MM.1S (cell line): ENCODE results near the gene WDR72.

Source experiments
- DNase-seq: peaks from one replicate; pipeline ENCODE4 v3.0.0-alpha.2; 2015
- H2AFZ ChIP-seq: fragments of 300-600 bp; sonication (generic); 2 replicates; pipeline ENCODE4 v1.6.0; 2016; ENCODE audit warnings: antibody characterized with exemption, low read length
- H3F3A ChIP-seq: fragments of 300-600 bp; sonication (generic); 2 replicates; pipeline ENCODE4 v1.6.1; 2016; ENCODE audit warnings: mild to moderate bottlenecking, antibody characterized with exemption, low read length, moderate library complexity, mixed read lengths; ENCODE audit not compliant: insufficient read depth
- H3K27ac ChIP-seq: fragments of 300-600 bp; sonication (generic); 2 replicates; pipeline ENCODE4 v1.5.1; 2016; ENCODE audit warnings: mild to moderate bottlenecking, low read length
- H3K27me3 ChIP-seq: fragments of 300-600 bp; sonication (generic); replicated peaks from 2 replicates; pipeline ENCODE4 v1.6.0; 2016; ENCODE audit warnings: low read length; ENCODE audit not compliant: insufficient read depth
- H3K36me3 ChIP-seq: fragments of 300-600 bp; sonication (generic); replicated peaks from 2 replicates; pipeline ENCODE4 v1.6.1; 2016; ENCODE audit warnings: mild to moderate bottlenecking, low read length, mixed read lengths; ENCODE audit not compliant: insufficient read depth
- H3K4me1 ChIP-seq: fragments of 300-600 bp; sonication (generic); 2 replicates; pipeline ENCODE4 v1.6.1; 2016; ENCODE audit warnings: low read length, mixed read lengths
- H3K4me2 ChIP-seq: fragments of 300-600 bp; sonication (generic); 2 replicates; pipeline ENCODE4 v1.6.0; 2016; ENCODE audit warnings: low read depth, low read length
- H3K4me3 ChIP-seq: fragments of 300-600 bp; sonication (generic); 2 replicates; pipeline ENCODE4 v1.5.1; 2016; ENCODE audit warnings: low read length, mixed read lengths
- H3K79me2 ChIP-seq: fragments of 300-600 bp; sonication (generic); 2 replicates; pipeline ENCODE4 v1.6.1; 2016; ENCODE audit warnings: mixed run types, low read length, mixed read lengths
- H3K9ac ChIP-seq: fragments of 300-600 bp; sonication (generic); 2 replicates; pipeline ENCODE4 v1.6.1; 2016; ENCODE audit warnings: low read length, mixed read lengths
- H3K9me2 ChIP-seq: fragments of 300-600 bp; sonication (generic); replicated peaks from 2 replicates; pipeline ENCODE4 v1.6.1; 2016; ENCODE audit warnings: mild to moderate bottlenecking, low read length, mixed read lengths; ENCODE audit not compliant: insufficient read depth
- H3K9me3 ChIP-seq: fragments of 300-600 bp; sonication (generic); replicated peaks from 2 replicates; pipeline ENCODE4 v1.6.1; 2016; ENCODE audit warnings: mild to moderate bottlenecking, low read length, mixed read lengths; ENCODE audit not compliant: insufficient read depth
- H4K20me1 ChIP-seq: fragments of 300-600 bp; sonication (generic); 2 replicates; pipeline ENCODE4 v1.6.1; 2016; ENCODE audit warnings: mild to moderate bottlenecking, low read length, moderate library complexity, mixed read lengths; ENCODE audit not compliant: insufficient read depth
- EZH2 ChIP-seq: fragments of 300-600 bp; sonication (generic); optimal IDR thresholded peaks from 2 replicates; pipeline ENCODE3; 2017; ENCODE audit warnings: low read depth, mild to moderate bottlenecking, antibody characterized with exemption, low read length, mixed read lengths
- EZH2phosphoT487 ChIP-seq: fragments of 300-600 bp; sonication (generic); IDR thresholded peaks from 2 replicates; pipeline ENCODE4 v1.6.1; 2018; ENCODE audit warnings: antibody characterized with exemption, low read length
- TF ChIP-seq, protein P1 (sequence below): fragments of 300-600 bp; sonication (generic); IDR thresholded peaks from 2 replicates; pipeline ENCODE4 v1.5.1; 2016; ENCODE audit warnings: antibody characterized with exemption, low read length, mixed read lengths

WDR72 gene

GRCh38 chr15:53802672-53803071 lies 43.2 kb upstream of the WDR72 start:
- H3K4me1 ChIP-seq, result no peaks in the 10 kb centered on the region
- no peaks in the 10 kb centered on the region for H3K79me2 ChIP-seq
- no peaks in the 10 kb centered on the region for H3K36me3 ChIP-seq
- H3F3A ChIP-seq, result no peaks in the 10 kb centered on the region
- H3K9ac ChIP-seq, result no peak overlapping the region
- no peaks in the 10 kb centered on the region for H3K9me3 ChIP-seq
- no peak overlapping the region for H2AFZ ChIP-seq
- H3K27me3 ChIP-seq, result no peaks in the 10 kb centered on the region
- H3K9me2 ChIP-seq, result no peaks in the 10 kb centered on the region
- no peaks in the 10 kb centered on the region for H4K20me1 ChIP-seq
- H3K4me2 ChIP-seq, result no peak overlapping the region
- DNase-seq, result no peak
- H3K27ac ChIP-seq, result no peak overlapping the region
- H3K4me3 ChIP-seq, result no peak overlapping the region
- no peak for TF ChIP-seq EZH2phosphoT487
- TF ChIP-seq, protein P1, sequence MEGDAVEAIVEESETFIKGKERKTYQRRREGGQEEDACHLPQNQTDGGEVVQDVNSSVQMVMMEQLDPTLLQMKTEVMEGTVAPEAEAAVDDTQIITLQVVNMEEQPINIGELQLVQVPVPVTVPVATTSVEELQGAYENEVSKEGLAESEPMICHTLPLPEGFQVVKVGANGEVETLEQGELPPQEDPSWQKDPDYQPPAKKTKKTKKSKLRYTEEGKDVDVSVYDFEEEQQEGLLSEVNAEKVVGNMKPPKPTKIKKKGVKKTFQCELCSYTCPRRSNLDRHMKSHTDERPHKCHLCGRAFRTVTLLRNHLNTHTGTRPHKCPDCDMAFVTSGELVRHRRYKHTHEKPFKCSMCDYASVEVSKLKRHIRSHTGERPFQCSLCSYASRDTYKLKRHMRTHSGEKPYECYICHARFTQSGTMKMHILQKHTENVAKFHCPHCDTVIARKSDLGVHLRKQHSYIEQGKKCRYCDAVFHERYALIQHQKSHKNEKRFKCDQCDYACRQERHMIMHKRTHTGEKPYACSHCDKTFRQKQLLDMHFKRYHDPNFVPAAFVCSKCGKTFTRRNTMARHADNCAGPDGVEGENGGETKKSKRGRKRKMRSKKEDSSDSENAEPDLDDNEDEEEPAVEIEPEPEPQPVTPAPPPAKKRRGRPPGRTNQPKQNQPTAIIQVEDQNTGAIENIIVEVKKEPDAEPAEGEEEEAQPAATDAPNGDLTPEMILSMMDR, result no peak
- TF ChIP-seq EZH2, result no peak

- Histone ChIP-seq H3F3A (no peaks in the 10 kb centered on the region), H3K27me3 (no peaks in the 10 kb centered on the region), H3K36me3 (no peaks in the 10 kb centered on the region), H3K9me3 (no peaks in the 10 kb centered on the region), H3K79me2 (no peaks in the 10 kb centered on the region), H3K4me3 (no peak overlapping the region), H3K9me2 (no peaks in the 10 kb centered on the region), H2AFZ (no peak overlapping the region), H3K4me2 (no peak overlapping the region), H3K4me1 (no peaks in the 10 kb centered on the region), H3K27ac (no peak overlapping the region), H4K20me1 (no peaks in the 10 kb centered on the region), H3K9ac (no peak overlapping the region)
- DNase-seq, result no peak
- no peak for TF ChIP-seq EZH2phosphoT487
- TF ChIP-seq, protein P1, result no peak
- TF ChIP-seq EZH2, result no peak
Measured at GRCh38 chr15:53791581-53791980, 32.1 kb upstream of the WDR72 start.

DNA sequence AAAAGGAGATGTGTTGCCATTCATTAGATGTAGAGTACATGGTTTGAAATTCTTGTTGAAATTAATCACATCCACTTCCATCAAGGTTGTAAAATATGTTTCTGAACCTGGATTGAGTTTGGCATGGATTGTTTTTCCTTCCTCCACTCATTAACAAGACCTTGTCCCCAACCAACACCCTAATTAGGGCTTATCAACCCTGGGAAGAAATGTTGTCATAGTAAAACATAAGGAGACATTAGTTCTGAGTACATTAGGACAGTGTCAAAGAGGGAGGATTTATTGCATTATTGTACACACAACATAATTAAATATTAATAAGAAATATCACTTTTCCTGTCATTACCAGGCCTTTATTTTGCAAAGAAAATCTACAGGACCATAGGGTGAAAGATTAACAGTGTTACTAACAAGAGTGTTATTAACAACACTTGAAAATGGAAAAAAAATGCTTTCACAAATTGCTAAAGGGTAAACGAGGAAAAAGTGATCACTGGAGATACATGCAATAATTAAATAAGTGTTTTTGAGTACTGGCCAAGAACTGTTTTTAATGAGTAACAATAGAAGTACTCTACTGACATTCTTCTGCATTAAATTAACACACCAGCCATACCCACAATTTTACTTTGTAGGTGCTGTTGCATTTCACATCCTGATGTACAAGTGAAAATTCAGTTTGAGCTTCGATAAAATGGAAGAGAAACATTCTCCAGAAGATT lies 30.4 kb upstream of the WDR72 start:
- H2AFZ ChIP-seq, result no peak overlapping the region
- H3K9me3 ChIP-seq, result no peaks in the 10 kb centered on the region
- no peak overlapping the region for H3K4me2 ChIP-seq
- H3K27me3 ChIP-seq, result no peaks in the 10 kb centered on the region
- no peaks in the 10 kb centered on the region for H4K20me1 ChIP-seq
- no peaks in the 10 kb centered on the region for H3K4me1 ChIP-seq
- no peaks in the 10 kb centered on the region for H3K36me3 ChIP-seq
- no peak overlapping the region for H3K27ac ChIP-seq
- H3K4me3 ChIP-seq, result no peak overlapping the region
- TF ChIP-seq, protein P1, result no peak
- TF ChIP-seq EZH2 (no peak), EZH2phosphoT487 (no peak)
- no peaks in the 10 kb centered on the region for H3F3A ChIP-seq
- H3K9me2 ChIP-seq, result no peaks in the 10 kb centered on the region
- H3K9ac ChIP-seq, result no peak overlapping the region
- H3K79me2 ChIP-seq, result no peaks in the 10 kb centered on the region
- no peak for DNase-seq
